ELR (cell line): ENCODE measurements around the gene EFCAB12.
"Not testable (repeated sequence)": the region's sequence is repeated elsewhere in the genome, so short reads cannot be mapped to it uniquely, and the experiment has no call there.

Experiments
- DNase-seq: peaks from one replicate; pipeline ENCODE4 v3.0.0-alpha.2; 2015; ENCODE audit warnings: low read depth

EFCAB12 gene

GRCh38 chr3:129421236-129421883 lies 7.1 kb downstream of the EFCAB12 start:
- DNase-seq = no peak

GRCh38 chr3:129419476-129419875 lies 9.0 kb downstream of the EFCAB12 start:
- no peak for DNase-seq

GRCh38 chr3:129418041-129418973 lies 10.1 kb downstream of the EFCAB12 start:
- DNase-seq = no peak

GRCh38 chr3:129417326-129417725 lies 11.1 kb downstream of the EFCAB12 start:
- no peak for DNase-seq

GRCh38 chr3:129416415-129416814 lies 12.0 kb downstream of the EFCAB12 start:
- DNase-seq = no peak

GRCh38 chr3:129415830-129416229 lies 12.6 kb downstream of the EFCAB12 start:
- DNase-seq = no peak

GRCh38 chr3:129415378-129415777 lies 13.1 kb downstream of the EFCAB12 start:
- DNase-seq = no peak

- DNase-seq = peak; percentile 90
Measured at GRCh38 chr3:129413687-129414506, 14.5 kb downstream of the EFCAB12 start.

GRCh38 chr3:129413238-129413637 lies 15.2 kb downstream of the EFCAB12 start:
- not testable (repeated sequence) for DNase-seq

- DNase-seq = no peak
Measured at GRCh38 chr3:129412542-129413198, 15.8 kb downstream of the EFCAB12 start.

GRCh38 chr3:129410971-129411370 lies 17.5 kb downstream of the EFCAB12 start:
- DNase-seq = no peak

- DNase-seq = no peak
Measured at GRCh38 chr3:129409541-129409940, 18.9 kb downstream of the EFCAB12 start.

GRCh38 chr3:129404610-129405009 lies 23.8 kb downstream of the EFCAB12 start:
- no peak for DNase-seq

GRCh38 chr3:129404130-129404529 lies 24.3 kb downstream of the EFCAB12 start:
- DNase-seq = no peak

GRCh38 chr3:129403450-129403849 lies 25.0 kb downstream of the EFCAB12 start:
- no peak for DNase-seq

GRCh38 chr3:129402616-129403015 lies 25.8 kb downstream of the EFCAB12 start:
- no peak for DNase-seq

GRCh38 chr3:129402210-129402609 lies 26.2 kb downstream of the EFCAB12 start:
- DNase-seq = no peak

GRCh38 chr3:129399895-129400357 lies 28.5 kb downstream of the EFCAB12 start:
- DNase-seq = peak; percentile 48

GRCh38 chr3:129399145-129399894 lies 29.1 kb downstream of the EFCAB12 start:
- DNase-seq = peak; percentile 97

- DNase-seq = peak; percentile 58
Measured at GRCh38 chr3:129398803-129399144, 29.7 kb downstream of the EFCAB12 start.
